ENCODE results near the gene TJP3.
"Not testable (repeated sequence)": the region's sequence is repeated elsewhere in the genome, so short reads cannot be mapped to it uniquely, and the experiment has no call there.

Gene TJP3

DNA sequence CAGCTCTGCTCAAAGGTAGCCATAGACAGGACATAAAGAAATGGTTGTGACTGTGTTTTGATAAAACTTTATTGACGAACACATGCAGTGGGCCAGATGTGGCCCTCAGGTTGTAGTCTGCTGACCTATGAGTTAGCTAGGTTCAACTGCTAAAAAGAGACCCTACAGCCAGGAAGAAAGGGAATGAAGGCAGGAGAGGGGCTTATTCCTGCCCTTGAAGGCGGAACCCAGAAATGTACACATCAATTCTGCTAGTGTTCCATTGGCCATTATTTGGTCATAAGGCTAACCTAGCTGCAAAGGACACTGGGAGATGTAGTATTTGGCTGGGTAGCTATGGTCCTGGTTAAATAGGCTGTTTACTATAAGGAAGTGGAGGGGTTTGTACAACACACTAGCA, 35.3 kb downstream of the TJP3 start:
- no peak for DNase-seq

DNA sequence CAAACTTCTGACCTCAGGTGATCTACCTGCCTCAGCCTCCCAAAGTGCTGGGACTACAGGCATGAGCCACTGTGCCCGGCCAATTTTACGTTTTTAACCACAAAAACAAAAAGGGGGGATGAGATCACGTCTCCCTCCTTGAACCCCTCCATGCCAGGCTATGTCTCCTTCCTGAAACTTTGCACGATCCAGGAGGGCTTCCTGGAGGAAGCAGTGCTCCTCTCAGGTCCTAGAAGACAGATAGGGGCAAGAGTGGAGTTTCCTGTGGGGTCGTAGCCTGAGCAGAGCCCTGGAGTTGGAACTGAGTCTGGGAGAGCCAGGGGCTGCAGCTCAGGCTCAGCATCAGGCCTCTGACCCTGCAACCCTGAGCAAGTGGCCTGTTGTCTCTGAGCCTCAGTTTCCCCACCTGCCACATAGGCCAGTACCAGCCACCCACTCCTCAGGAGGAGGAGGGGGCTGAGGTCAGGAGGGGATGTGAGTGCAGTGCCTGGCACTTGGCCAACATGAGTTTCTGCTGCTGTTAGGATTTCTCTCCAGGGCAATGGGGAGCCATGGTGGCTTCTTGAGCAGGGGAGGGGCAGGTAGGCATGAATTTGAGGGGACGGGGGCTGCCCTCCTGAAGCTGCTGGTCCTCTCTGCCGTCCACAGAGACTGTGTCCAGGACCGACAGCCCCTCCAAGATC, 37.3 kb downstream of the TJP3 start:
- DNase-seq, result no peak

DNA sequence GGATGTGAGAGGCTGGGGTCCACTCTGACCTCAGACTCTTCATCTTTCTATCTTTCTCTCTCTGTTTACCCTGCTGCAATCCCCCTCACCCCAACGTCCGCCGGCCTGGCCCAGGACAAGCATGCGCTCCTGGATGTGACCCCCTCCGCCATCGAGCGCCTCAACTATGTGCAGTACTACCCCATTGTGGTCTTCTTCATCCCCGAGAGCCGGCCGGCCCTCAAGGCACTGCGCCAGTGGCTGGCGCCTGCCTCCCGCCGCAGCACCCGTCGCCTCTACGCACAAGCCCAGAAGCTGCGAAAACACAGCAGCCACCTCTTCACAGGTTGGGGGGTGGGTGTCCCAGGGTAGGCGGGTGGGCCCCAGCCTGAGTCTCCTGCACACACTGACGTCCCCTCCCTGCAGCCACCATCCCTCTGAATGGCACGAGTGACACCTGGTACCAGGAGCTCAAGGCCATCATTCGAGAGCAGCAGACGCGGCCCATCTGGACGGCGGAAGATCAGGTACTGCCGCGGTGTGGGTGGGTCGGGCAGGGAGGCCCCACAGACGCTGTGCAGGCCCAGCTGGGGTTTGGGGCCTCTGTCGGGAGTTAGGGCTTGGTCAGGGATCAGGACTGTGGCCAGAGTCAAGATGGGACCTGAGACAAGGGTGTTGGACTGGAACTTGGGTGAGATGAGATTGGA, 38.3 kb downstream of the TJP3 start:
- no peak for DNase-seq

DNA sequence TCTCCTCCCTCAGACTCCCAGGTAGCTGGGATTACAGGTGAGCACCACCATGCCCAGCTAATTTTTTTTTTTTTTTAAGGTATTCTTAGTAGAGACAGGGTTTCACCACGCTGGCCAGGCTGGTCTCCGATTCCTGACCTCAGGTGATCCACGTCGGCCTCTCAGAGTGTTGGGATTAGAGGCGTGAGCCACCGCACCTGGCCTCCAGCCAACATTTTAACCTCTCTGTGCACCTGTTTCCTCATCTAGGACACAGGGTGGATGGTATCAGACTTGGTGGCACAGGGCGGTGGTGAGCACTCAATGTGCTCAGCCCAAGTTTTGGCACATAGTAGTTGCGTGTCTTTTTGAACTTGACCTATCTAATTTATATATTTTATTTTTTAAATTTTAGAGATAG, 40.8 kb downstream of the TJP3 start:
- DNase-seq, result no peak

DNA sequence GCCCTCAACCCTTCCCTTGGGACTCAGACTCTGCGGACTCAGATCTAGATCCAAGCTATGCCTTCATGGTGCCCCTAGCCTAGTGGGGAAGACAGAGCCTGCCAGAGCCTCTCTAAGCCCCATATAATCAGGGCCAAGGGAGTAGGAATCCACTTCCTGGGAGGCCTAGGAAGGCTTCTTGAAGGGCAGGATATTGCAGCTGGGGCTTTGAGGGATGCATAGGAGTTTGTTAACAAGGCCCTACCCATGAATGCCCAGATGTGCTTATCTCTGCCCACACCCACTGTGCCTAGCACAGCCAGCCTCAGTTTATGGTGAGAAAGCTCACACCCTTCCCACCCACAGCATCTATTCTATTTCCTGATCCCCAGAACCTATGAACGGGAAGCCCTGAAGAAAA, 42.0 kb downstream of the TJP3 start:
- DNase-seq, result no peak

DNA sequence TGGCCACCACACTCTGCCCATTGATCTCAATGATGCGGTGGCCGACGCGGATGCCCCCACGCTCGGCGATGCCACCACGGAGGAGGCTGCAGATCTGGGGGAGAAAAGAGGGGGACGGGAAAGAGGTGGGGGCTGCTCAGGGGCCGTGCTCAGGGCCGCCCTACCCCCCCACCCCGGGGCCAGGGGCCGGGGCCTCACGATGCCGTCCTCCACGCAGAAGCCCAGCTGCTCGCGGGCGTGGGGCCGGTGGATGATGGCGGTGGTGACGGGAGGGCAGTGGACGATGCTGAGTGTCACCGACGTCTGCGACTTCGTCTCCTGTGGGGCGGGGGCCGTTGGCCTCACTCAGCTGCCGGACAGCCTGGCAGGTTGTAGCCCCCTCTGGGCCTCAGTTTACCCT, 43.1 kb downstream of the TJP3 start:
- DNase-seq, result no peak

DNA sequence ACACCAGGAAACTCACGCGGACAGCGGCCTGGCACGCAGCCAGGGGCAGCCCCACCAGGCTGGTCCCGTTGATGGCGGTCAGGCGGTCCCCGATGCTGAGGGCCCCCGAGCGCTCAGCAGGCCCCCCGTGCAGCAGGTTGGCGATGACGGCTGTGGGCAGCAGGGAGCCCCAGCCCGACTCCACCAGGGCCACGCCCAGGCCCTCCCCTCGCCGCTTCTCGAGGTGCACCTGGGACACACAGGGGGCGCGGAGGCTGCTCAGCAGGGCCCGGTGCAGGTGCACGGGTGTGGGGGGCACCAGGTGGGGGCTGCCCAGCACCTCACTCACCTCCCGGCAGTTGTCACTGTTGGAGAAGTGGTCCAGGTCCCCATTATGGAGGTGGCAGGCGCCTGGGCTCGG, 44.3 kb downstream of the TJP3 start:
- no peak for DNase-seq

DNA sequence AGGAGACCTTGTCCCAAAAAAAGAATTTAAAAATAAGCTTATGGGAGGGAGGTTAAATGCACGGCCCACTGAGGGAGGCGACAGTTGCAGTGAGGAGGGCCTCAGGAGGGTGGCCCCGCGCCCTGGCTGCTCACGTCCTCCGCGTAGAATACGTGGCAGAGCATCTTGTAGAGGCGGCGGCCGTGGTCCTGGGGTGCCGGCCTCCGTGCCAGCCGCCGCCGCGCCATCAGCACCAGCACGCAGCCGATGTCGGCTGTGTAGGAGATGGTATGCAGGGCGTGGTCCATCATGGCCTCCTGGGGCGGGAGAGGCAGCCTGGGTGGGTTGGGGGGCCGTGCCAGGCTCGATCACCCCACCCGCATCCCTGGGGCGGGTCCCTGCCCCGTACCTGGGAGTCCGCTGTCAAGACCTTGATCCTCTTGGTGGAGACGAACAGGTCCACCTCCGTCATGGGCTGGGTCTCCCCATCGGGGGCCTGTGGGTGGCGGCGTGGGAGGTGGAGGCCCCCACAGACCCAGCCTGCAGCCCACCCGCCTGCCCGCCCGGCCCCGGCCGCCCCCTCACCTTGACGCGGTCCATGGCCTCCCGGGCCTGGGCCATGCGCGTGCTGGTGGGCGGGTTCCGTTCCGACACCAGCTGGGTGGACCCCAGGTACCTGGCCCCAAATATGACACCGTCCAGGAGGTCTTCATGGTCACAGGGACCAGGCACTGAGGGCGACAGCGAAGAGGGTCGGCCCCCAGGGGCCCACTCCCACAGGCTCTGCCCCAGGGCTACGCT, 45.6 kb downstream of the TJP3 start:
- DNase-seq, result no peak

DNA sequence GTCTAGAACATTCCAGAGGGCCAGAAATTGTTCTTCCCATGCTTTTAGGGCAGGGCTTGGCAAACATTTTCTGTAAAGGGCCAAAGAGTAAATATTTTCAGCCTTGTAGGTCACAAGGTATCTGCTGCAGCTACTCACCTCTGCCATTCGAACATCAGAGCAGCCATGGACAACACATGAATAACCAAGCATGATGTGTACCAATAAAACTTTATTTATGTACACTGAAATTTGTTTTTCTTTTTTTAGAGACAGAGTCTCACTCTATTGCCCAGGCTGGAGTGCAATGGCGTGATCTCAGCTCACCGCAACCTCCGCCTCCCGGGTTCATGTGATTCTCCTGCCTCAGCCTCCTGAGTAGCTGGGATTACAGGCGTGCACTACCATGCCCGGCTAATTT, 49.5 kb downstream of the TJP3 start:
- not testable (repeated sequence) for DNase-seq

DNA sequence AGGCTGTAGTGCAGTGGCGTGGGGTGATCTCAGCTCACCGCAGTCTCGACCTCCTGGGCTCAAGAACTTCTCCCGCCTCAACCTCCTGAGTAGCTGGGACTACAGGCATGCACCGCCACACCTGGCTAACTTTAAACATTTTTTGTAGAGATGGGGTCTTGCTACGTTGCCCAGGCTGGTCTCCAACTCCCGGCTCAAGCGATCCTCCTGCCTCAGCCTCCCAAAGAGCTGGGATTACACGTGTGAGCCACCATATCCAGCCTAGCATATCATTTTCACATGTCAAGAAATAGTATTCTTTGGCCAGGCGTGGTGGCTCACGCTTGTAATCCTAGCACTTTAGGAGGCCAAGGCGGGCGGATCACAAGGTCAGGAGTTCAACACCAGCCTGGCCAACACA, 50.1 kb downstream of the TJP3 start:
- DNase-seq, result not testable (repeated sequence)

DNA sequence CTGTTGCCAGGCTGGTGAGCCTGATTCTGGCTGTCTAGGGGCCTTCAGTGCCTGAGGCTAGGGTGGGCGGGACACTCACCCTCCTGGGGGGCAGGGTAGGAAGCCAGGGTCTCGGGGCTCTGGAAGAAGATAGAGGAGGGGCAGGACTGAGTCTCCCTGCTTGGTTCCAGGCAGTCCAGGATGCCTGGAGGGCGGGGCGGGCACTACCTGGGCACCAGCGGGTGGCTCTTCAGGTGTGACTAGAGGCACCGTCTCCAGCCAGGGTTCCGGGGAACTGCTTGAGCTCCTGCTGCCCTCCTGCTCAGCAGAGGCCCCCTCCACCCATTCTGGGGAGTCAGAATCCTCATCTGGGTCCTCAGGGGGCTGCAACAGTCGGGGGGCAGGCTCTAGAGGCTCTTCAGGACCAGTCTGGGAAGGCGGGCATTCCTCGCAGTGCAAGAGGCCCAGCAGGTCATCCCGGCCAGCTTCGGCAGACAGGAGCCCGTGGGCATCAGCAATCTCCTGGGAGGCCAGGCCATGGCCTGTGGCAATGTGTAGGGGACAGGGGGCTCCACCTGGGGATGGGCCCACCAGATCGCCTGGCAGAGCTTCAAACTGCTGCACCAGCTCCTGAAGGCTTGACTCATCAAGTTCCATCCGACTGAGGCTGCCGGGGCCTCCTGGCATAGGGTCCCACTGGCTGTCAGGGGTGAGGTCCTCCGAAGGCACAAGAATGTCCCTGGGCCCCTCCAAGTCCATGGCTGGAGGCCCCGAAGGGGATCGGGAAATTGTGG, 51.5 kb downstream of the TJP3 start:
- DNase-seq, result no peak

DNA sequence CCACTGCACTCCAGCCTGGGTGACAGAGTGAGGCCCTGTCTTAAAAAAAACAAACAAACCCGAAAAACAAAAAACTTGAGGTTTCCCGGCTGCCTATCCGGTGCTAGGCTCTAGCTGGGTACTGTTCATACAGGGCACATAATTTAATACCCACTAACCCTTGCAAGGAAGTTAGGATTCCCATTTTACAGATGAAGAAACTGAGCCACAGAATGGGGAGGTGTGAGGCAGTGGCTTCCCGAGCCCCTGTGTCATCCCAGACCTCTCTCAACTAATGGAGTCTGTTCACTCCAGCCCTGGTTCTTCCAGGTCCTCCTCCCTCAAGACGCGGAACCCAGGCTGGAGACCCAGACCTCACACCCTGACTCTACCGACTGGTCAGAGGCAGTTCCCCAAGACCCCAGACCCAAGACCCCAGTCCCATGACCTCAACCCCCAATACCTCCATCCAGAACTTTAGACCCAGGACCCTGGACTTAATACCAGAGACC, 52.7 kb downstream of the TJP3 start:
- DNase-seq, result peak in 2 of 5 donors; percentile 13 to 25

DNA sequence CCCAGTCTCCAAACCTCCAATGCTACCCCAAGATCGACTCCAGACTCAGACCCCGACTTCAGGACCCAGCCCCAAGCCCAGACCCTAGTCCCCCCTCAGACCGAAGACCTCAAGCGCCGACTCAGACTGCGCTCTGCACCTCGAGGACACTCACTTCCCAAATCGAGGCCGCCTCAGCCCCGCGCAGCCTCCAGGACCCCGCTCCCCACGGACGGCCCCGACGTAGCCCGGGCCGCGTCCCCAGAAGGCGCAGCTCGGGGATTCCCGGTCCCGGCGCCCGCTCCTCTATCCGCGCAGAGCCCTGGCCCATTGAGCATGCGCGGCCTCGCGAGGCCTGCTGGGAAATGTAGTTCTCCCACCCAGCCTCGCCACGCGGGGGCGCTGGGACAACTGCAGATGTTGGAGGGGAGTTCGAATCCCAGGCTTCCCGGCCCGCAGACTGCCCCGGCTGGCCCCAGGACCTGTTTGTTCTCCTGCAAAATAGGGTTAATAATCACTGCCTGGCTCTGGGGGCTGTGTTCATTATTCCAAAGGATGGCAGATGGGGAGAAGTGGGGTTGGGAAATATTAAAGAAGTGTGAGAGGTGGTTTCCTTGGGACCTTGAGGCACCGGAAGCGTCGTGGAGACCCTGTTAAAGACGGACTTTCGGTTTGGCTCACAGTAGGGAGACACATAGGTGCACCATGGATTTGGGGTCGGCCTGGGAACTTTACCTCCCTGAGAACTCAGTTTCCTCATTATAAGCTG, 53.4 kb downstream of the TJP3 start, which contains the start of gene APBA3:
TSS of gene APBA3 (minus strand) at position 311 of the 748 bp plus-strand sequence. CDS start 1,428 bp downstream, outside the sequence.
- DNase-seq, result peak; percentile 90 to 94 (median 90)

DNA sequence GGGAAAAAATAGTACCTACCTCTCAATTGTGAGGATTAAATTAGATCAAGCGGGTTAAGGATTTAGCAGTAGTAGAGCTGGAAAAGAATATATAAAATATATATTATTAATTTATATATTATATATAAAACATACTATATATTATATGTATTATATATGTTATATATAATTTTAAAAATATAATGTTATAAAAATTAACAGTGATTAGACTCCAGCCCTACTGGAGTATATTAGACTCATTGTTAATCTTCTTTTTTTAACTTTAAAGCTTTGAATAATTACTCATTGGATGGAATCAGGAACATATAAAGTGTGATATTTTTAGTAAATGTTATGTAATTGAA, 53.9 kb downstream of the TJP3 start:
- no peak for DNase-seq

DNA sequence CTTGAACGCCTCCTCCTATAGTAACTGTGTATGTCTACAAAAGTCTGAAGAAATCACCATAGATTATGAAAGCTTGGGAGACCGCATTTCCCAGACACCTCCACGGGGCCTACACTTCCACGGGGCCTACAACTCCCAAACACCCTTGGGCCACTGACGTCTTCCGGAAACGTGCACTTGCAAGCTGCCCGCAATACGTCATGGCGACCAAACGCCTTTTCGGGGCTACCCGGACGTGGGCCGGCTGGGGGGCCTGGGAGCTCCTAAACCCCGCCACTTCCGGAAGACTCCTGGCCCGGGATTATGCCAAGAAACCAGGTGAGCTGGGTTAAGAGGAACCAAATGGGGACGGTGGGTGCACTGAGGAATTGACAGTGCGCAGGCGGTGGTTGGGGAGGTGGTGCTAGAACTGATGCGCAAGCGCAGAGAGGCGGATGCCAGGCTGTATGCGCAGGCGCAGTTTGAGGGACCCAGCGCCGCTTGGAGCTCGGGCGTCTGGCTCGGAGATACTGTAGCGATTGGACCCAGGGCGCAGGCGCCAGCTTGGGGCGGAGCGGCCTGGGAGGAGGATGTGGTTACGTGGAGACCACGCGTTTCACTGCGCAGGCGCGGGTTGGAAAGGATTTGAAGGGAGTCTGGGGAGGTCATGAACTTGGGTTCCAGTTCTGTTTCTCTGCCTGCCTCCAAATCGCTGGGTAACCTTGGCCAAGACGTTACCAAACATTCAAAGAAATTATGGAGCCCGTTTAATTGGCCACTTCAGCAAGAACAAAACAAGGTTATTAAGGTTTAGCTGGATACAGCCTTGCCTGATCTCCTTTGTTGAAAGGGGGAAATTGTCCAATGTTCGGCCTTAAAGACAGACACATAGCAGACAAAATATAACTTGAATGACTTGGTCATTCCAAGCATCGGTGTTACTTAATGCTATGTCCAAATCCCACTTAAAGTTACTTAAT, 54.6 kb downstream of the TJP3 start, which contains the start of gene MRPL54:
TSS of gene MRPL54 (plus strand) at position 182 of the 959 bp plus-strand sequence. CDS start at position 201, 19 bp downstream.
- DNase-seq, result peak; percentile 98 to 100 (median 98)

DNA sequence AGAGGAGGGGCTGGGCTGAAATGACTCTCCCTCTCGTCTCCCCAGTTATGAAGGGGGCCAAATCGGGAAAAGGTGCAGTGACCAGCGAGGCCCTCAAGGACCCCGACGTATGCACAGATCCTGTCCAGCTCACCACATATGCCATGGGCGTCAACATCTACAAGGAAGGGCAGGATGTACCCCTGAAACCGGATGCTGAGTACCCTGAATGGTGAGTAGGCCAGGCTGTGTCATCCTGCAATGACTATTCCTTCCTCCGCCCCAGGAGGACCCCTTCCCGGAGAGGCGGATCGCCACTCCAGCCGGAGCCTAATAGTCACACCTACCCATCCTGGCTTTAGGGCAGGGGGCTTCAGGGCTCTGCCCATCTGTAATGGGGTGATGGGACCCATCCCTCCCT, 56.9 kb downstream of the TJP3 start:
- no peak for DNase-seq

DNA sequence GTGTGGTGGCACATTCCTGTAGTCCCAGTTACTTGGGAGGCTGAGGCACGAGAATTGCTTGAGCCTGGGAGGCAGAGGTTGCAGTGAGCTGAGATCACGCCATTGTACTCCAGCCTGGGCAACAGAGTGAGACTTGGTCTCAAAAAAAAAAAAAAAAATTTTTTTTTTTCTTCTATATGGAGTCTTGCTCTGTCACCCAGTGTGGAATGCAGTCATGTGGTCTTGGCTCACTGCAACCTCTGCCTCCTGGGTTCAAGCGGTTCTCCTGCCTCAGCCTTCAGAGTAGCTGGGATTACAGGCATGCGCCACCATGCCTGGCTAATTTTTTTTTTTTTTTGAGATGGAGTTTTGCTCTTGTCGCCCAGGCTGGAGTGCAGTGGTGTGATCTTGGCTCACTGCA, 57.6 kb downstream of the TJP3 start:
- not testable (repeated sequence) for DNase-seq

DNA sequence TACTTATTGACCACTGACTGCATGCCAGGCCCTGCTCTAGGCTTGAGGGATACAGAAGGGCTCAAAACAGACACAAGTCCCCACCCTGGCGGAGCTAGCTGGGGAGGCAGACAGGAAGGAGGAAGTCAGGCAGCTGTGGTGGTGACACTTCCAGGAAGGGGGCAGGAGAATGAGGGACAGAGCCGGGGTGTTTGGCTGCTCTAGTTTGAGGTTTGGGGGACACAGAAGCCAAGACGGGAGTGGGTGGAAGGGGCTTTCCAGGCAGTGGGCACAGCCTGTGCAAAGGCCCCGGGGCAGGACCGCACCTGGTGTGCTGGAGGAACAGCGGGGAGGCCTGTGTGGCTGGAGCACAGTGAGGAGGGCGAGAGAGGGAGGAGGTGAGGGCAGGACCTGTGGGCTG, 58.3 kb downstream of the TJP3 start:
- peak in 1 of 5 donors; percentile 44 for DNase-seq

DNA sequence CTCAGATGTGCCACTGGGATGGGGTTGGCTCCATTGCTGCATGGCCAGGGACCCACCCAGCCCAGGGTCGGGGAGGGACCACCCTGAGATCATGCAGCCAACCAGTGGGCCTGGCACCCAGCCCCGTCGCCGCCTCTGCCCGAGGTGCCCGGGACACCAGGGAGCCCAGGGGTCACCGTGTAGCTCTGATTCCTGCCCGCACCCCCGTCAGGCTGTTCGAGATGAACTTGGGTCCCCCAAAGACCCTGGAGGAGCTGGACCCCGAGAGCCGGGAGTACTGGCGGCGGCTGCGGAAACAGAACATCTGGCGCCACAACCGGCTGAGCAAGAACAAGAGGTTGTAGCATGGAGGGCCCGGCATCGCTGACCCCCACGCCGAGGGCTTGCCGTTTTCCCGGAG, 58.9 kb downstream of the TJP3 start:
- DNase-seq, result no peak

DNA sequence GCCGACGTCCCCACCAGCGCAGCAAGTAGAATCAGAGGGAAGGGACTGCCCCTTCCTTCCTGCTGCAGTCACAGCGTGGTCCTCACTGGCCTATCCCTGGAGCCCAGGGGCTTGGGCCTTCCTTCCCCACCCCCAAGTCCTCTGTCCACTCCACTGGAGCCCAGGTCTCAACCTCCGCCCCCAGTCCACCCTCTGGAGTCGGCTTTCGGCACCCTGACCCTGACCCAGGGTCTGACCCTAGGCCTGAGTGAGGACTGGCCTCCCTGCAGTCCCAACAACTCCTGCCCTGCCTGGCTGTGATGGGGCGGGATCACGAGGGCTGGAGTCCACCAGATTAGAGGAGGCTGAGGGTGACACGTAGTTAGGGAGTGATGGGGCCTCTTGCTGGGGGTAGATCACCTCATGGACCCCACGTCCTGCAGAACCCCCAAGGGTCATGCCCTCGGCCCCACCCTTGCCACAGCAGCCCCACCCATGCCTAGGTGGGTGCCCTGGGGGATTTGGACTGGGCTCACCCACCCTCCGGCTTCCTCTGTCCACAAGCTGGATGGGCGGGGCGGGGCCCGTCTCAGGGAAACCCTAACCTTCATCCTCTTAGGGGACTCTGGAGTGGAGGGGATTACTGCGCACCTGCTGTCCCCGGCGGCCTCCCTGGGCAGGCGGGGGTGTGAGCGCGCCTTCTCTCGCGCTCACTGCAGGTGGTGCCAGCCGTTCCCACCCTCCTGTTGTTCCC, 60.0 kb downstream of the TJP3 start:
- DNase-seq, result no peak
